Measurements from ENCODE around the gene PLOD1.

Gene PLOD1

DNA sequence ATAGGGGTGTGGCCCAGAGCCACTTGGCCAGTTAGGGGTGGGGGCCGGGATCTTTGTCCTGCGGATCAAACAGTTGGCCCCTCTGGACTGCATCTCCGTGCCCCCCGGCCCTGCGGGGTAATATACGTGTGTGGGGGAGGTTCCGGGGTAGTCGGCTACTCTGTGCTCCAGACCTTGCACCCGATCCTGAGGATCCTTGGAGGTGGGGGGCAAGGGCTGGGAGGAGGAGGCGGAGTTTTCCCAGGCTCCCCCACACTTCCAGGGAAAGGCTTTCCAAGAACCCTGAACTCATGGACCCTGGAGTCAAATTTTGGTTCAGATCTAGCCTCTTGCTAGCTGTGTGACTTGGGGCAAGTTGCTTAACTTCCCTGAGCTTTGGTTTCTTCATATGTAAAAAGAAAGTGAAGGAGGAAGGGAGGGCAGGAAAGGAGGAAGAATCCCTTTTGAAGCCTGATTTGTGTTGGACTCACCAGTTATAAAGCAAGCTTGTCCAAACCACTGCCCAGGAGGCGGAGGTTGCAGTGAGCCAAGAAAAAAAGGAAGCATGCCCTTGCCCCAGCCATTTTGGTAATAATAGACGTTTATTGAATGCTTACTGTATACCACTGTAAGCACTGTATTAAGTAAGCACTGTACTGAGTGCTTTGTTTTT lies 85.5 kb downstream of the PLOD1 start:
- H3K27me3 ChIP-seq (ENCODE audit: insufficient read depth, poor library complexity, severe bottlenecking) = no peaks in the 10 kb centered on the region
- peaks cover 6% of the 10 kb centered on the region for H3K4me1 ChIP-seq (ENCODE audit: insufficient read depth, poor library complexity, severe bottlenecking)
- peak overlapping the region; percentile 34 for H3K27ac ChIP-seq (ENCODE audit: poor library complexity, severe bottlenecking)
- TF ChIP-seq CTCF (IDR thresholded peaks at IDR 0.05; ENCODE audit: poor library complexity, severe bottlenecking) = no peak
- peaks cover 18% of the 10 kb centered on the region for H3K36me3 ChIP-seq (ENCODE audit: low read depth)
- no peaks in the 10 kb centered on the region for H3K9me3 ChIP-seq (ENCODE audit: severe bottlenecking)
- DNase-seq (ENCODE audit: low spot score) = no peak
- H3K4me3 ChIP-seq (ENCODE audit: severe bottlenecking) = peak overlapping the region; percentile 66
- ATAC-seq (ENCODE audit: low read depth) = no peak

DNA sequence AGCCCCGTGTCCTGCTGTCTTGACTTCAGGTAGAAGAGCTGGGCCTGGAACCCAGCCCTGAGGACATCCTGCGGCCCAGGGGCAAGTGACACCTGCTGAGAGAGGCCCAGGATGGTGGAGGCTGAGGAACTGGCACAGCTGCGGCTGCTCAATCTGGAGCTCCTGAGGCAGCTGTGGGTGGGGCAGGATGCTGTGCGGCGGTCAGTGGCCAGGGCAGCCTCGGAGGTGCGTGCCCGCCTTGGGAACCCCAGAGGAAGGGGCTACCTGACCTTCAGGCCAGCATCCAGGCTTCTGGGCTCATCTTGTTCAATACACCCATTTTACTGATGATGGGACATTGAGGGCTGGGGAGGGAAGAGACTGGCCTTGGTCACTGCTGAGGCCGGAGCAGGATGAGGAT lies 87.1 kb downstream of the PLOD1 start:
- Histone ChIP-seq H3K4me1 (ENCODE audit: insufficient read depth, poor library complexity, severe bottlenecking) (peaks cover 2% of the 10 kb centered on the region), H3K27me3 (ENCODE audit: insufficient read depth, poor library complexity, severe bottlenecking) (no peaks in the 10 kb centered on the region), H3K9me3 (ENCODE audit: severe bottlenecking) (no peaks in the 10 kb centered on the region), H3K4me3 (ENCODE audit: severe bottlenecking) (no peak overlapping the region), H3K27ac (ENCODE audit: poor library complexity, severe bottlenecking) (no peak overlapping the region), H3K36me3 (ENCODE audit: low read depth) (peaks cover 18% of the 10 kb centered on the region)
- no peak for TF ChIP-seq CTCF (IDR thresholded peaks at IDR 0.05; ENCODE audit: poor library complexity, severe bottlenecking)
- ATAC-seq (ENCODE audit: low read depth) (no peak), DNase-seq (ENCODE audit: low spot score) (no peak)

DNA sequence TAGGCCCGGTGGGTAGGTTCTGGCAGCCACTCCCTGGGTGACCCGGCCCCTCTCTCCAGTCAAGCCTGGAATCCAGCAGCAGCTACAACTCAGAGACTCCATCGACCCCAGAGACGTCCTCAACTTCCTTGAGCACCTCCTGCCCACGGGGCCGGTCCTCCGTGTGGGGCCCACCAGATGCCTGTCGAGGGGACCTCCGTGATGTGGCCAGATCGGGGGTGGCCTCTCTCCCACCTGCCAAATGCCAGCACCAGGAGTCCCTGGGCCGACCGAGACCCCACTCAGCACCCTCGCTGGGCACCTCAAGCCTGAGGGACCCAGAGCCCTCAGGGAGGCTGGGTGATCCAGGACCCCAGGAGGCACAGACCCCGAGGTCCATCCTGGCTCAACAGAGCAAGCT lies 87.5 kb downstream of the PLOD1 start:
- no peaks in the 10 kb centered on the region for H3K27me3 ChIP-seq (ENCODE audit: insufficient read depth, poor library complexity, severe bottlenecking)
- H3K4me3 ChIP-seq (ENCODE audit: severe bottlenecking) = no peak overlapping the region
- no peaks in the 10 kb centered on the region for H3K9me3 ChIP-seq (ENCODE audit: severe bottlenecking)
- no peak overlapping the region for H3K27ac ChIP-seq (ENCODE audit: poor library complexity, severe bottlenecking)
- no peak for TF ChIP-seq CTCF (IDR thresholded peaks at IDR 0.05; ENCODE audit: poor library complexity, severe bottlenecking)
- H3K36me3 ChIP-seq (ENCODE audit: low read depth) = peaks cover 18% of the 10 kb centered on the region
- H3K4me1 ChIP-seq (ENCODE audit: insufficient read depth, poor library complexity, severe bottlenecking) = peaks cover 2% of the 10 kb centered on the region
- ATAC-seq (ENCODE audit: low read depth) = no peak
- DNase-seq (ENCODE audit: low spot score) = no peak

Data from RWPE2 (cell line).